GM21367 (cell line): Measurements from ENCODE around the gene POMGNT2.
"Not testable (repeated sequence)": the region's sequence is repeated elsewhere in the genome, so short reads cannot be mapped to it uniquely, and the experiment has no call there.

Experiments
- ATAC-seq: cut with Tn5 transposase; IDR thresholded peaks from one replicate; pipeline ENCODE4 v1.9.1; 2021; ENCODE audit not compliant: unreplicated experiment

POMGNT2 gene

DNA sequence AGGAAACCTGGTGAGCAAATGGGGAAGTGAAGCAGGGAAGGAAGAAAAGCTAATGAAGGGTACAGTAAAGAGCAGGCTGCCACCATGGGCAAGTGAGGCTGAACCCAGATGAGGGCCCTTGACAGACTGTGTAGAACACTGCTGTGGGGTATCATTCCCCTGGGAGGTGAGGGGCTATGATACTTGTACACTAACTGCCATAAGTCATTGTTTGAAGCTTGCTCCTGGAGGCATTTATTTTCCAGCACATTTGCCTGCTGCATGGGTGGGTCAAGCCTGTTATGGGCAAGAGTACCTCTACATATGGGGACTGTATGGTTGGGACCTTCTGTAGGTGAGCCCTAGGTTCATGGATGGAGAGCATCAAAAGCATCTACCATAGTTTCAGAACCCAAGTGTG is 57.4 kb downstream of the POMGNT2 start:
- ATAC-seq = no peak

- ATAC-seq = no peak
Observed at GRCh38 chr3:43046583-43046982, 59.3 kb downstream of the POMGNT2 start.

DNA sequence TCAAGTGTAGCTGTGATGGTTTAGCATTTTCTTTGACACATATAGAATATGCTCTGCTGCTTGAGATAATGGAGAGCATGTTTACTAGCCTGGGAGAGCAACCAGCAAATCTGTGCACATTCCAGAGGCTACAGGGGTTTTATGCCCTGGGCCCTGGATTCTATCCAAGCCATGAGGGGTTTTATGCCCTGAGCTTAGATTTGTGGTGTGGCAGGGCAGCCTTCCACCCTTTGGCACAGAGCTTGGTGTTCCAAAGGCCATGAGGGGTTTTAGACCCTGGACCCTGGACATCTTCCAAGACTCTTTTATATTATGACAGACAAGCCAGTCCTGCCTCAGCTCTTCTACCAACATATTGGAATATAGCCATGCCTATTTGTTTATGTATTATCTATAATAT is 60.8 kb downstream of the POMGNT2 start:
- ATAC-seq = not testable (repeated sequence)

GRCh38 chr3:43043793-43044192 is 62.1 kb downstream of the POMGNT2 start:
- no peak for ATAC-seq

DNA sequence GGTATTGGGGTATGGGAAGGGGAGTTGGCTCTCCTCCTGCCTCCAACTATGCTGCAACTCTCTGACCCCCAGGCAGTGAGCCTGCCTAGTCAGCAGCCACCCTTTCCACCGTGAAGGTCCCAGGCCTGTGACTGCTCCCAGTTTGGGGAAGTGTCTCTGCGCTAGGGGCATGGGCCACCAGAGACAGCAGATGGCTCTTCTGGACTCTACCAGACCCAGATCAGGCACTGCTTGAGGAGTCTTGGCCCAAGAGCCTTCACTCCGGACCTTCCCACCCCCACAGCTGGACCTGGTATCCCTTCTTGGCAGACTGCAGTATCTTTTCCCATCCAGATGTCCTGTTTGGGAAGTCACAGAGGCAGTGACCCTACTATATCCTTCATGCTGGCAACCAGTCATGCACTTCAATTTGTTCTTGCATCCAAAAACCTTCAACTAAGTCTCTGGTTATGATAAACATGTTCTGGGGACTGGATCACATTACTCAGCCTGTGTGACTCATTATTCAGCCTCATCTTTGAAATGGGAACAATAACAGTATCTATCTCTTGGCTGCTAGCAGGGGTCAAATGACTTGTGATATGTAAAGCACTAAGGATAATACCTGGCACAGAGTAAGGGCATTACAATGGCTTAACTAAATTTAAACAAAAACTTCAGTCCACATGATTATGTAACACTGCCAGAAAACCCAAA is 62.7 kb downstream of the POMGNT2 start:
- ATAC-seq = no peak

DNA sequence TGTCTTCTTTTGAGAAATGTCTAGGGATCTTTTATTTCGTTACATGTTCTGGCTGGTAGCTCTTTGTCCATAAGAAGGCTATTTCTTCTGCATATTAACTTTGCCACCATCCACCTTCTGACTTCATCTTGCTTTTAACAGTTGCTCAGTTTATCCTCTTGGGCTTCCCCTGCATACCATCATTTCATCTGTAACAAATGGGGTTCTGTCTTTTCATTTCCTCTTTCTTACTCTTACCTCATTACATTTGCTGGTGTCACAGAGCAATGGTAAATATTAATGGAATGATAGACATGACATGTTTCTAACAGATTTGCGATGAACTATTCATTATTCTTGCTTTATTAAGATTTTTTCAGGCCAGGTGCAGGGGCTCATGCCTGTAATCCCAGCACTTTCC is 64.4 kb downstream of the POMGNT2 start:
- ATAC-seq = no peak

GRCh38 chr3:43038010-43038409 is 67.9 kb downstream of the POMGNT2 start:
- ATAC-seq = no peak

DNA sequence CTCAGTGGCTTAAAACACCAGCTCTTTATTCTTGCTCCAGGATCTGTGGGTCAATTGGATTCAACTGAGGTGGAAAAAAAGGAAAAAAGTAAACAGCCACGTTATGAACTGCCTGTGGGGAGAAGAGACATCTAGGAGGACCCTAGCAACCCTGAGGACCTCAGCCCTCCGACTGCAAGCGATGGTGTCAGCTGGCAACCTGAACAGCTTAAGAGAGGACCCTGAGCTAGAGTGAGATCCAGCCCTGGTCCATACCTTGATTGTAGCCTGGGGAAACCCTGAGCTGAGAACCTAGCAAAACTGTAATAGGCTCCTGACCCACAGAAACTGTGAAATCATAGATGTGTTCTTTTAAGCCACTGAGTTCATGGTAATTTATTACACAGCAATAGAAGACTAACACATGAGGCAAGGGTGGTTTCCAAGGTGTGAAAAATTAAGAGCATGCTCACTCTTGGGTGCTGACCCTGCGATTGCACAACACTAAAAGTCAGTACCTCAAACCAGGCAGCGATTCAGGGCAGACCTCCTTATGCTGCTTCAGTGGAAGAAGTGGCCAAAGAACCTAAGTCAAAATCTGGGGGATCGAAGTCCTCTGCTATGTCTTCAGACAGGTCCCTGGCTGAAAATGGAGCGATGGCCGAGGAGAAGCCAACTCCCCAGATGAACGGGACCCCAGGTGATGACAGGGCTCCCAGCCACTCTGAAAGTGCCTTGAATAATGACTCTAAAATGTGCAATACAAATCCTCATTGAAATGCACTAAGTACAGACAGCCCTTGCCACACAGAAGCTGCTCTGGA is 69.1 kb downstream of the POMGNT2 start:
- ATAC-seq = no peak

DNA sequence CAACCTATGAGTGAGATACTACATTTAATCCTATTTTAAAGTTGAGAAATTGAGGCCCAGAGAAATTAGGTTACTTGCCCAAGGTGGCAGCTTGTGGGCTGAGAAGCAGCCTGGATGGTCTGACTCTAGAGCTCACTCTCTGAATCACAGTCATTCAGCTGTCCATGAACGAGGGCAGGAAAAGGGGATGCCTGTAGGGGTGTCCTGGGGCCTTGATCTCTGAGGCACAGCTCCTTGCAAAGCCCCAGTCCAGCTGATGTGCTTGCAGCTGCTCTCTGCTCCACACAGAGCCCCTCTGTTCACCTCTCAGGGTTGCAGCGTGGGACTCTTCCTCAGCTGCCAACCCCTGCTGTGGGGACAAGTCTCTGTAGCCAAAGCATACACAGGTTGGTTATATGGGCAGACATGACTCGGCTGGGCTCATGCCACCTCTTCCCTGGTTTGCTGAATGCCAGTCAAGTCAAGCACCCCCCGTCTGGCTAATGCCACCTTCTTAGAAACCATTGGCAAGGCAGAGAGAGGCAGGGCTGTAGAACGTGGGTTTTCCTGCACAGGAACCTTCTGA is 70.0 kb downstream of the POMGNT2 start:
- no peak for ATAC-seq

DNA sequence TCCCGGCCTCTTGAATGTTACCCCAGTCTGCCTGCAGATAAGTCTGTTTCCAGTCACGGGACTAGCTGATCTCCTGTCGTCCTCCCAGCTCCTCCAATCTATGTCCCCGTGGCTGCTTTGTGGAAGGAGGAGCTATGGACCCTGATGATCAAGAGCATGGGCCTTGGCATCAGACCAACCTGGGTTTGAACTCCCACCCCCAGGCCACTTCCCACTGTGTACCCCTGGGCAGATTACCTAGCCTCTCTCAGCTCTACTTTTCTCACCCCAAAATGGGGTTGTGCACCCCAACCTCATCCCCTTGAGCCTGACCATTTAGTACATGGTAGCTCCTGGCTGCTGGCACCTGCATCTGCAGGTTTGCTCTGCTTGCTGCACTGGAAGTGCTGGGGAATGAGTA is 71.0 kb downstream of the POMGNT2 start:
- no peak for ATAC-seq

- no peak for ATAC-seq
Observed at GRCh38 chr3:43034200-43034599, 71.7 kb downstream of the POMGNT2 start.

- ATAC-seq = no peak
Observed at GRCh38 chr3:43032646-43033628, 72.9 kb downstream of the POMGNT2 start.

GRCh38 chr3:43031889-43032545 is 73.9 kb downstream of the POMGNT2 start:
- ATAC-seq = no peak

- ATAC-seq = no peak
Observed at GRCh38 chr3:43031485-43031884, 74.4 kb downstream of the POMGNT2 start.

GRCh38 chr3:43030162-43030935 is 75.5 kb downstream of the POMGNT2 start:
- ATAC-seq = no peak
